Keratinocyte (primary cell): ENCODE data around the gene EGFL7. TPM values are rescaled to one million over a fixed set of nuclear protein-coding genes. Genes with fewer than 3 reads are reported as not detected.

Source experiments
- DNase-seq: peaks from one replicate; pipeline ENCODE4 v3.0.0-alpha.2; 2011; ENCODE audit warnings: low read depth, missing footprints, low spot score
- FAIRE-seq: peaks from 2 replicates; lab custom pipeline; 2011; peaks lifted over from hg19 to GRCh38; lab: Jason Lieb, UNC
- H2AFZ ChIP-seq: 2 replicates; pipeline ENCODE4 v1.6.0; 2012; ENCODE audit warnings: low read length, control low read depth, inconsistent platforms; ENCODE audit not compliant: control insufficient read depth
- H3K27ac ChIP-seq: 2 replicates; pipeline ENCODE4 v1.5.1; 2011; ENCODE audit warnings: low read length; ENCODE audit not compliant: control insufficient read depth, insufficient read depth
- H3K27me3 ChIP-seq: 3 replicates; pipeline ENCODE4 v1.6.0; 2011; ENCODE audit warnings: low read length; ENCODE audit not compliant: control insufficient read depth, insufficient read depth; ENCODE audit errors: extremely low read depth
- H3K36me3 ChIP-seq, 2 experiments: 2 replicates in 1 of 2; 3 replicates in 1 of 2; pipeline ENCODE4 v1.5.1; 2011; ENCODE audit warnings: low read length in 2 of 2, mild to moderate bottlenecking in 1 of 2; ENCODE audit not compliant: control insufficient read depth in 2 of 2, insufficient read depth in 2 of 2; ENCODE audit errors: extremely low read depth in 1 of 2
- H3K4me1 ChIP-seq: 3 replicates; pipeline ENCODE4 v1.5.1; 2011; ENCODE audit warnings: low read length; ENCODE audit not compliant: control insufficient read depth, insufficient read depth; ENCODE audit errors: extremely low read depth
- H3K4me2 ChIP-seq: 3 replicates; pipeline ENCODE4 v1.6.0; 2011; ENCODE audit warnings: low read depth, low read length; ENCODE audit not compliant: control insufficient read depth, insufficient read depth; ENCODE audit errors: extremely low read depth
- H3K4me3 ChIP-seq, 3 experiments: fragments of 200-600 bp in 1 of 3; sonication (generic) in 1 of 3; 2 replicates in 2 of 3; 3 replicates in 1 of 3; pipeline ENCODE4 v1.5.1; 2011 to 2016; ENCODE audit warnings: low read length in 3 of 3, mild to moderate bottlenecking in 3 of 3, control low read depth in 2 of 3, inconsistent platforms in 1 of 3, low read depth in 1 of 3, mixed read lengths in 1 of 3, mixed run types in 1 of 3, moderate library complexity in 1 of 3; ENCODE audit not compliant: control insufficient read depth in 2 of 3, insufficient read depth in 2 of 3; ENCODE audit errors: extremely low read depth in 1 of 3
- H3K79me2 ChIP-seq: 2 replicates; pipeline ENCODE4 v1.6.0; 2012; ENCODE audit warnings: low read length; ENCODE audit not compliant: control insufficient read depth, insufficient read depth
- H3K9ac ChIP-seq: 3 replicates; pipeline ENCODE4 v1.6.0; 2011; ENCODE audit warnings: low read length; ENCODE audit not compliant: control insufficient read depth, insufficient read depth; ENCODE audit errors: extremely low read depth
- H3K9me1 ChIP-seq: 3 replicates; pipeline ENCODE4 v1.6.0; 2011; ENCODE audit warnings: low read length; ENCODE audit not compliant: control insufficient read depth, insufficient read depth; ENCODE audit errors: extremely low read depth
- H3K9me3 ChIP-seq: 2 replicates; pipeline ENCODE4 v1.5.1; 2012; ENCODE audit warnings: low read depth, low read length; ENCODE audit not compliant: control insufficient read depth
- H4K20me1 ChIP-seq: 3 replicates; pipeline ENCODE4 v1.6.0; 2011; ENCODE audit warnings: low read length; ENCODE audit not compliant: control insufficient read depth, insufficient read depth; ENCODE audit errors: extremely low read depth
- EZH2 ChIP-seq: IDR thresholded peaks from one replicate; pipeline ENCODE4 v1.6.1; 2012; ENCODE audit warnings: inconsistent platforms, mild to moderate bottlenecking, low read length, moderate library complexity
- dilution Hi-C: fragments of 300-500 bp; cut with MboI; formaldehyde crosslinking; loops from one replicate; pipeline ENCODE4 v1.7.0; 2020; ENCODE audit warnings: low sequenced_read_pairs; ENCODE audit not compliant: extremely low pct_ligation_motif_present
- polyA plus RNA-seq, 5 experiments: library from polyadenylated mRNA; depleted of rRNA in 3 of 5; stranded (reverse) in 3 of 5; stranded (forward) in 1 of 5; unstranded in 1 of 5; fragments of >200 nt; gene quantifications; 1 replicate in 1 of 5; 2 replicates in 3 of 5; 3 replicates in 1 of 5; pipeline versions ENCODE4 v1.2.1 to v1.2.3, GENCODE V29; 2011 to 2012; ENCODE audit warnings: missing spikeins in 2 of 5, low read depth in 1 of 5, low replicate concordance in 1 of 5
- TF ChIP-seq, protein P1 (sequence below), 3 experiments: IDR thresholded peaks in 1 of 3; conservative IDR thresholded peaks in 1 of 3; optimal IDR thresholded peaks in 1 of 3; 2 replicates in 2 of 3; 3 replicates in 1 of 3; pipeline versions ENCODE3 to v1.5.1; 2011; ENCODE audit warnings: low read length in 3 of 3, mild to moderate bottlenecking in 3 of 3, moderate library complexity in 2 of 3, control low read depth in 1 of 3, inconsistent platforms in 1 of 3; ENCODE audit not compliant: insufficient read depth in 2 of 3; ENCODE audit errors: extremely low read depth in 1 of 3

Gene EGFL7
- polyA plus RNA-seq, 1 donor (not counting 4 experiments of a cell fraction or from before 2014, with no cell fraction given): 4.2 TPM

DNA sequence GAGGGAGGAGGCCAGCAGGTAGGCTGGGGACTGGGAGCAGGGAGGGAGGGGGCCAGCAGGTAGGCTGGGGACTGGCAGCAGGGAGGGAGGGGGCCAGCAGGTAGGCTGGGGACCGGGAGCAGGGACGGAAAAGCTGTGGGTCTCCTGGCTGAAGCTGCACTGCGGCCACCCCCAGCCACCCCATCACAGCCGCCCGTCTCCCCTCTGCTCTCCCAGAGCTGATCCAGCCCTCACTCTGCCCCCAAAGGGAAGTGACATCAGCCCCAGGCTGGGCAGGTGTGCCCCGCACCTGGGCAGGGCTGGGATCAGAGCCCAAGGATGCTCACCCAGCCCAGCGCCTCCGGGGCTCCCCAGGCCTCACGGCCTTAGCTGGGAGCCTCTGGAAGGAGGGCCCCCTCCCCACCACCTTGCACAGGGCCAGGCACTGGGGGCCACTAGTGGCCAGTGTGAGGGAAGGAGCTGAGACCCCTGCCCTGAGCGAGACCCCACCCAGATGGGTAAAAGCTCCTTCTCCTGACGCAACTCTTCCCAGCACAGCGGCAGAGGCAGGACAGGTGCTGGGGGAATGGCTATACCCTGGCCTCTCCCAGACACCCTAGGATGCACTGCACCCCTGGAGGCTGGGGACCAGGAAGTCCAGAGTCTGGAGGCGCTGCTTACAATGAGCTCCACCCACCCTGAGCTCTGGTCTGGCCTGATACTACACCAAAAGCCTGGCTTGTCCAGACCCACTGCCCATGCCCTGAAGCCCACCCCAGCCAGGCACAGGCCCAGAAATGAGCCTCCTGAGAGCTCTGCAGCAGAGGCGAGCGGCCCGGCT lies 13.0 kb downstream of the EGFL7 start:
- Histone ChIP-seq H3K27ac (no peak overlapping the region), H3K9ac (no peak overlapping the region), H3K9me3 (no peaks in the 10 kb centered on the region), H3K27me3 (no peaks in the 10 kb centered on the region), H3K4me1 (peaks cover 9% of the 10 kb centered on the region), H3K79me2 (no peaks in the 10 kb centered on the region), H4K20me1 (peaks cover 5% of the 10 kb centered on the region), H3K4me3 (no peak overlapping the region), H2AFZ (no peak overlapping the region), H3K9me1 (no peaks in the 10 kb centered on the region), H3K36me3 (peaks cover 6 to 15% of the 10 kb centered on the region in 2 experiments), H3K4me2 (no peak overlapping the region)
- dilution Hi-C loops: no loop called here
- FAIRE-seq: no peak
- no peak for DNase-seq
- TF ChIP-seq EZH2: no peak
- TF ChIP-seq, protein P1, sequence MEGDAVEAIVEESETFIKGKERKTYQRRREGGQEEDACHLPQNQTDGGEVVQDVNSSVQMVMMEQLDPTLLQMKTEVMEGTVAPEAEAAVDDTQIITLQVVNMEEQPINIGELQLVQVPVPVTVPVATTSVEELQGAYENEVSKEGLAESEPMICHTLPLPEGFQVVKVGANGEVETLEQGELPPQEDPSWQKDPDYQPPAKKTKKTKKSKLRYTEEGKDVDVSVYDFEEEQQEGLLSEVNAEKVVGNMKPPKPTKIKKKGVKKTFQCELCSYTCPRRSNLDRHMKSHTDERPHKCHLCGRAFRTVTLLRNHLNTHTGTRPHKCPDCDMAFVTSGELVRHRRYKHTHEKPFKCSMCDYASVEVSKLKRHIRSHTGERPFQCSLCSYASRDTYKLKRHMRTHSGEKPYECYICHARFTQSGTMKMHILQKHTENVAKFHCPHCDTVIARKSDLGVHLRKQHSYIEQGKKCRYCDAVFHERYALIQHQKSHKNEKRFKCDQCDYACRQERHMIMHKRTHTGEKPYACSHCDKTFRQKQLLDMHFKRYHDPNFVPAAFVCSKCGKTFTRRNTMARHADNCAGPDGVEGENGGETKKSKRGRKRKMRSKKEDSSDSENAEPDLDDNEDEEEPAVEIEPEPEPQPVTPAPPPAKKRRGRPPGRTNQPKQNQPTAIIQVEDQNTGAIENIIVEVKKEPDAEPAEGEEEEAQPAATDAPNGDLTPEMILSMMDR (optimal IDR thresholded peaks at IDR 0.05 in 1 of 3, IDR thresholded peaks at IDR 0.05 in 1 of 3, conservative IDR thresholded peaks at IDR 0.05 in 1 of 3; ENCODE audit: extremely low read depth in 1 of 3, insufficient read depth in 2 of 3, low read length in 3 of 3): no peak

- Histone ChIP-seq H3K27me3 (no peaks in the 10 kb centered on the region), H4K20me1 (peaks cover 5% of the 10 kb centered on the region), H3K27ac (no peak overlapping the region), H3K4me1 (peaks cover 9% of the 10 kb centered on the region), H2AFZ (no peak overlapping the region), H3K9me1 (no peaks in the 10 kb centered on the region), H3K36me3 (peaks cover 6 to 15% of the 10 kb centered on the region in 2 experiments), H3K4me2 (no peak overlapping the region), H3K79me2 (no peaks in the 10 kb centered on the region), H3K9ac (no peak overlapping the region), H3K9me3 (no peaks in the 10 kb centered on the region), H3K4me3 (no peak overlapping the region)
- dilution Hi-C loops: no loop called here
- TF ChIP-seq EZH2: no peak
- TF ChIP-seq, protein P1 (optimal IDR thresholded peaks at IDR 0.05 in 1 of 3, IDR thresholded peaks at IDR 0.05 in 1 of 3, conservative IDR thresholded peaks at IDR 0.05 in 1 of 3; ENCODE audit: extremely low read depth in 1 of 3, insufficient read depth in 2 of 3, low read length in 3 of 3): no peak
- FAIRE-seq (no peak), DNase-seq (no peak)
Measured at GRCh38 chr9:136676297-136676794, 13.6 kb downstream of the EGFL7 start.
